Mesenchymal stem cell (in vitro differentiated cells and primary cell): ENCODE measurements around the gene CAPZA1.

ENCODE experiments used
- DNase-seq: peaks from one replicate; pipeline ENCODE4 v3.0.0-alpha.2; 2013
- H2AFZ ChIP-seq: one replicate; pipeline ENCODE4 v1.6.1; 2013; ENCODE audit warnings: low read depth, mild to moderate bottlenecking, control low read depth, inconsistent platforms, low read length, moderate library complexity
- H2AK5ac ChIP-seq: 2 replicates; pipeline ENCODE4 v1.6.1; 2013; ENCODE audit warnings: low read length, moderate library complexity, mild to moderate bottlenecking, inconsistent platforms; ENCODE audit not compliant: severe bottlenecking
- H2BK120ac ChIP-seq: one replicate; pipeline ENCODE4 v1.6.1; 2013; ENCODE audit warnings: low read depth, mild to moderate bottlenecking, inconsistent platforms, low read length, moderate library complexity
- H2BK12ac ChIP-seq, 2 experiments: one replicate each; pipeline ENCODE4 v1.6.1; 2013; ENCODE audit warnings: inconsistent platforms in 2 of 2, low read length in 2 of 2, mild to moderate bottlenecking in 2 of 2, moderate library complexity in 2 of 2, control low read depth in 1 of 2
- H2BK15ac ChIP-seq: one replicate; pipeline ENCODE4 v1.6.1; 2013; ENCODE audit warnings: mild to moderate bottlenecking, low read depth, inconsistent platforms; ENCODE audit not compliant: poor library complexity, severe bottlenecking
- H2BK5ac ChIP-seq: 2 replicates; pipeline ENCODE4 v1.6.1; 2013; ENCODE audit warnings: low read depth, mild to moderate bottlenecking, low read length, control low read depth, inconsistent platforms; ENCODE audit not compliant: poor library complexity, severe bottlenecking
- H3K14ac ChIP-seq, 2 experiments: one replicate each; pipeline ENCODE4 v1.6.1; 2013; ENCODE audit warnings: inconsistent platforms in 2 of 2, low read length in 2 of 2, control low read depth in 1 of 2, mild to moderate bottlenecking in 1 of 2, moderate library complexity in 1 of 2
- H3K18ac ChIP-seq, 2 experiments: one replicate each; pipeline ENCODE4 v1.6.1; 2013; ENCODE audit warnings: inconsistent platforms in 2 of 2, low read length in 2 of 2, control low read depth in 1 of 2, low read depth in 1 of 2, mild to moderate bottlenecking in 1 of 2
- H3K23ac ChIP-seq, 2 experiments: one replicate each; pipeline ENCODE4 v1.6.1; 2013; ENCODE audit warnings: inconsistent platforms in 2 of 2, low read length in 2 of 2, mild to moderate bottlenecking in 2 of 2, moderate library complexity in 2 of 2, control low read depth in 1 of 2
- H3K27ac ChIP-seq: 2 replicates; pipeline ENCODE4 v1.5.1; 2013; ENCODE audit warnings: mild to moderate bottlenecking, moderate library complexity, low read length, control low read depth, inconsistent platforms; ENCODE audit not compliant: poor library complexity, severe bottlenecking
- H3K27me3 ChIP-seq, 2 experiments: 2 replicates each; pipeline versions ENCODE4 v1.6.1 to v1.7.0; 2013; ENCODE audit warnings: low read length in 2 of 2, mild to moderate bottlenecking in 2 of 2, moderate library complexity in 2 of 2, control low read depth in 1 of 2, inconsistent platforms in 1 of 2; ENCODE audit not compliant: control insufficient read depth in 1 of 2, insufficient read depth in 1 of 2
- H3K36me3 ChIP-seq, 2 experiments: 2 replicates each; pipeline versions ENCODE4 v1.6.1 to v1.7.0; 2013; ENCODE audit warnings: low read length in 2 of 2, control low read depth in 1 of 2, inconsistent platforms in 1 of 2, low read depth in 1 of 2, mild to moderate bottlenecking in 1 of 2; ENCODE audit not compliant: insufficient read depth in 2 of 2, control insufficient read depth in 1 of 2
- H3K4ac ChIP-seq, 2 experiments: one replicate each; pipeline ENCODE4 v1.6.1; 2013; ENCODE audit warnings: inconsistent platforms in 2 of 2, low read length in 2 of 2, mild to moderate bottlenecking in 2 of 2, moderate library complexity in 2 of 2, control low read depth in 1 of 2, low read depth in 1 of 2
- H3K4me1 ChIP-seq: 2 replicates; pipeline ENCODE4 v1.6.1; 2013; ENCODE audit warnings: low read depth, low read length, control low read depth; ENCODE audit not compliant: control insufficient read depth, insufficient read depth
- H3K4me2 ChIP-seq: 2 replicates; pipeline ENCODE4 v1.6.1; 2013; ENCODE audit warnings: low read length, mild to moderate bottlenecking, inconsistent platforms; ENCODE audit not compliant: poor library complexity, severe bottlenecking
- H3K4me3 ChIP-seq, 2 experiments: 2 replicates each; pipeline versions ENCODE4 v1.5.1 to v1.7.0; 2013; ENCODE audit warnings: low read length in 2 of 2, mild to moderate bottlenecking in 2 of 2, control low read depth in 1 of 2, low read depth in 1 of 2; ENCODE audit not compliant: insufficient read depth in 1 of 2
- H3K79me1 ChIP-seq: replicated peaks from 2 replicates; pipeline ENCODE4 v1.6.1; 2013; ENCODE audit warnings: mild to moderate bottlenecking, control low read depth, low read length, inconsistent platforms; ENCODE audit not compliant: poor library complexity, severe bottlenecking
- H3K9ac ChIP-seq: 2 replicates; pipeline ENCODE4 v1.7.0; 2013; ENCODE audit warnings: mild to moderate bottlenecking, low read length, moderate library complexity
- H3K9me3 ChIP-seq: 2 replicates; pipeline ENCODE4 v1.7.0; 2013; ENCODE audit warnings: mild to moderate bottlenecking, low read length; ENCODE audit not compliant: control insufficient read depth
- H4K8ac ChIP-seq: one replicate; pipeline ENCODE4 v1.6.1; 2013; ENCODE audit warnings: inconsistent platforms, mild to moderate bottlenecking, low read length, moderate library complexity
- H4K91ac ChIP-seq: one replicate; pipeline ENCODE4 v1.6.1; 2013; ENCODE audit warnings: mild to moderate bottlenecking, low read length, inconsistent platforms
- WGBS: methylation state at CpG from one replicate; pipeline ENCODE4 v1.1.7; 2013; ENCODE audit warnings: mixed read lengths; 5-methylcytosine and 5-hydroxymethylcytosine counted together

The CAPZA1 gene

GRCh38 chr1:112713466-112714312 is 94.1 kb downstream of the CAPZA1 start:
- Histone ChIP-seq H3K18ac (peak overlapping the region; percentile 19 to 63), H3K4me2 (peak overlapping the region; percentile 99), H3K36me3 (peaks cover 0 to 12% of the 10 kb centered on the region in 2 experiments), H2BK12ac (peak overlapping the region in 1 of 2 experiments; percentile 66), H4K8ac (no peak overlapping the region), H4K91ac (no peak overlapping the region), H2AK5ac (no peak overlapping the region), H3K9ac (peak overlapping the region; percentile 55), H2BK15ac (no peak overlapping the region), H3K79me1 (no peaks in the 10 kb centered on the region), H3K9me3 (no peaks in the 10 kb centered on the region), H3K27ac (no peak overlapping the region), H2AFZ (no peak overlapping the region), H3K4me1 (peaks cover 25% of the 10 kb centered on the region), H3K14ac (no peak overlapping the region), H3K4me3 (peak overlapping the region; percentile 63 to 78), H2BK120ac (no peak overlapping the region), H3K23ac (peak overlapping the region in 1 of 2 experiments; percentile 9), H3K27me3 (peaks cover 0 to 6% of the 10 kb centered on the region in 2 experiments), H3K4ac (no peak overlapping the region), H2BK5ac (no peak overlapping the region)
- 27% methylated on average over 8 of the region's 14 CpGs for WGBS
- DNase-seq = no peak

DNA sequence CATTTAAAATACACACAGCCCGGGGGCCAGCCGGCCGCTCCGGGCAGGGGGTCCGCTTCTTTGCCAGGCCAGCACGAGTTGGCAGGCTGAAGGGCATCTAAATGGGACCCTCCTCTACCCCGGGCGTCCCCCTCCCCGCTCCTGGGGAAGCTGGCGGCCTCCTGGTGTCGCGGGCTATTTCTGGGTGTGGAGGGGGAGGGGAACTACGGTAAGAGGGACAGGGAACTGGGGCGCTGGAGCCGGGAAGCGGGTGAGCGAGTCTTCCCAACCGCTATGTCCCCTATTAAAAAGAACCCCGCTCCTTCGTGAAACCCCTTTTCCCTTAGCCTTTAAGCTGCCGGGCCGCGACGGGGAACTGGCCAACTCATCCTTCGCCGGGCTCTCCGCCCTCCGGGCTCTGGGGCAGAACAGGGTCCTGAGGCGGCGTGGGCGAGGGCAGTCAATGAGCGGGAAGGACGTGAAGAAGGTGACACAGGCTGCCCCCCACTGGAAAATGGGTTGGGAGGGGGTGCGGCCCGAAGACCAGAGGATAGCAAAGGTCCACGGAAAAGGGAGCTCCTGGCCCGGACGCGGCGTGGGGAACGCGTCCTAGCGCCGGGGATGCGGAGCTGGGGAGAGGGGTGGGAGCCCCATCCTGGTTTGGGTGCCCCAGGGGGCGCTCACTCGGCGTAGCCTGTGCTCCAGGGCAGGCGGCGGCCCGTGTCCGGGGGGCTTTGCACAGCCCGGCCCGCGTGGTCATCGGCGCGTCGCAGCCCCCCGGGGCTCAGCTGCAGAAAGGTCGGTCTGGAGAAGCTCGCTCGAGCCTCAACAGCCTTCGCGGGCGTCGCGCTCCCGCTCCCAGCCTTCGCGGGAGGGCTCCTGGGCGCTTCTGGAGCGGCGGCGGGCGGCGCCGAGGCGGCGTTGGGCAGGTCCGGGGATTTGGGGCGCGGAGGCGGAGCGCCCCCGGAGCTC is 95.0 kb downstream of the CAPZA1 start:
- Histone ChIP-seq H4K8ac (no peak overlapping the region), H3K79me1 (no peaks in the 10 kb centered on the region), H2BK12ac (peak overlapping the region in 1 of 2 experiments; percentile 66), H3K18ac (peak overlapping the region; percentile 21 to 63), H3K4ac (no peak overlapping the region), H3K14ac (peak overlapping the region in 1 of 2 experiments; percentile 20), H3K4me1 (peaks cover 29% of the 10 kb centered on the region), H3K36me3 (peaks cover 0 to 12% of the 10 kb centered on the region in 2 experiments), H3K23ac (no peak overlapping the region), H3K9ac (peak overlapping the region; percentile 55), H3K9me3 (no peaks in the 10 kb centered on the region), H3K4me2 (peak overlapping the region; percentile 99), H3K4me3 (peak overlapping the region; percentile 63 to 78), H4K91ac (no peak overlapping the region), H3K27ac (no peak overlapping the region), H2BK15ac (no peak overlapping the region), H2BK5ac (no peak overlapping the region), H2BK120ac (no peak overlapping the region), H3K27me3 (peaks cover 2 to 11% of the 10 kb centered on the region in 2 experiments), H2AFZ (no peak overlapping the region), H2AK5ac (no peak overlapping the region)
- 2% methylated on average over 53 of the region's 86 CpGs for WGBS
- no peak for DNase-seq

- Histone ChIP-seq H3K79me1 (no peaks in the 10 kb centered on the region), H3K4me1 (peaks cover 29% of the 10 kb centered on the region), H3K9me3 (no peaks in the 10 kb centered on the region), H2BK15ac (no peak within 1 kb of the TSS), H3K9ac (peak within 1 kb of the TSS; percentile 79), H2AFZ (peak within 1 kb of the TSS; percentile 72), H2AK5ac (no peak within 1 kb of the TSS), H3K27ac (no peak within 1 kb of the TSS), H3K4me3 (peak within 1 kb of the TSS; percentile 63 to 87), H3K36me3 (peaks cover 0 to 7% of the 10 kb centered on the region in 2 experiments), H3K23ac (peak within 1 kb of the TSS in 1 of 2 experiments; percentile 6), H3K18ac (peak within 1 kb of the TSS; percentile 21 to 63), H2BK12ac (no peak within 1 kb of the TSS), H4K91ac (no peak within 1 kb of the TSS), H3K4ac (no peak within 1 kb of the TSS), H3K4me2 (peak within 1 kb of the TSS; percentile 100), H4K8ac (no peak within 1 kb of the TSS), H3K14ac (peak within 1 kb of the TSS in 1 of 2 experiments; percentile 20), H3K27me3 (peaks cover 8 to 14% of the 10 kb centered on the region in 2 experiments), H2BK5ac (no peak within 1 kb of the TSS), H2BK120ac (no peak within 1 kb of the TSS)
- DNase-seq = peak; percentile 95
- WGBS = under 1% methylated on average over 47 of the region's 51 CpGs
Observed at GRCh38 chr1:112715264-112716053, 95.8 kb downstream of the CAPZA1 start, which contains the start of gene PPM1J. PPM1J (minus strand) TSS chr1:112715332; CDS start chr1:112715301, 31 bp downstream.
